SK-N-DZ (cell line): ENCODE data around the gene TMC7.
A peak's percentile ranks its signal among the peaks of the same experiment; 100 is the strongest.

Source experiments
- DNase-seq: peaks from one replicate; pipeline ENCODE4 v3.0.0-alpha.2; 2015; ENCODE audit warnings: low spot score

TMC7 gene

GRCh38 chr16:19088341-19088916, 104.7 kb downstream of the TMC7 start:
- no peak for DNase-seq

GRCh38 chr16:19089410-19089955, 105.7 kb downstream of the TMC7 start:
- DNase-seq: no peak

- no peak for DNase-seq
Measured at GRCh38 chr16:19090916-19091315, 107.2 kb downstream of the TMC7 start.

GRCh38 chr16:19092653-19093410, 109.1 kb downstream of the TMC7 start:
- no peak for DNase-seq

GRCh38 chr16:19093631-19094541, 110.2 kb downstream of the TMC7 start:
- DNase-seq: no peak

- no peak for DNase-seq
Measured at GRCh38 chr16:19094542-19095365, 111.0 kb downstream of the TMC7 start.

- DNase-seq: no peak
Measured at GRCh38 chr16:19095654-19096053, 111.9 kb downstream of the TMC7 start.

GRCh38 chr16:19098173-19098572, 114.4 kb downstream of the TMC7 start:
- no peak for DNase-seq

- DNase-seq: peak; percentile 46
Measured at GRCh38 chr16:19102187-19102872, 118.6 kb downstream of the TMC7 start.

- no peak for DNase-seq
Measured at GRCh38 chr16:19104607-19105006, 120.9 kb downstream of the TMC7 start.

GRCh38 chr16:19105131-19105530, 121.4 kb downstream of the TMC7 start:
- DNase-seq: no peak

GRCh38 chr16:19105891-19106624, 122.3 kb downstream of the TMC7 start:
- DNase-seq: no peak

- no peak for DNase-seq
Measured at GRCh38 chr16:19106625-19107020, 122.9 kb downstream of the TMC7 start.

GRCh38 chr16:19108409-19109287, 124.9 kb downstream of the TMC7 start:
- no peak for DNase-seq

- no peak for DNase-seq
Measured at GRCh38 chr16:19109288-19109664, 125.5 kb downstream of the TMC7 start.

GRCh38 chr16:19110537-19111360, 127.0 kb downstream of the TMC7 start:
- DNase-seq: no peak

- DNase-seq: no peak
Measured at GRCh38 chr16:19112099-19112407, 128.3 kb downstream of the TMC7 start.
